ENCODE data around the gene APOBR. TPM values are rescaled to one million over a fixed set of nuclear protein-coding genes. Genes with fewer than 3 reads are reported as not detected.

The APOBR gene
- total and polyA plus RNA-seq, 2 of the 13 experiments (the other 11 are each of a cell fraction or from before 2014, with no cell fraction given) = 0.03 TPM; not detected in 1

DNA sequence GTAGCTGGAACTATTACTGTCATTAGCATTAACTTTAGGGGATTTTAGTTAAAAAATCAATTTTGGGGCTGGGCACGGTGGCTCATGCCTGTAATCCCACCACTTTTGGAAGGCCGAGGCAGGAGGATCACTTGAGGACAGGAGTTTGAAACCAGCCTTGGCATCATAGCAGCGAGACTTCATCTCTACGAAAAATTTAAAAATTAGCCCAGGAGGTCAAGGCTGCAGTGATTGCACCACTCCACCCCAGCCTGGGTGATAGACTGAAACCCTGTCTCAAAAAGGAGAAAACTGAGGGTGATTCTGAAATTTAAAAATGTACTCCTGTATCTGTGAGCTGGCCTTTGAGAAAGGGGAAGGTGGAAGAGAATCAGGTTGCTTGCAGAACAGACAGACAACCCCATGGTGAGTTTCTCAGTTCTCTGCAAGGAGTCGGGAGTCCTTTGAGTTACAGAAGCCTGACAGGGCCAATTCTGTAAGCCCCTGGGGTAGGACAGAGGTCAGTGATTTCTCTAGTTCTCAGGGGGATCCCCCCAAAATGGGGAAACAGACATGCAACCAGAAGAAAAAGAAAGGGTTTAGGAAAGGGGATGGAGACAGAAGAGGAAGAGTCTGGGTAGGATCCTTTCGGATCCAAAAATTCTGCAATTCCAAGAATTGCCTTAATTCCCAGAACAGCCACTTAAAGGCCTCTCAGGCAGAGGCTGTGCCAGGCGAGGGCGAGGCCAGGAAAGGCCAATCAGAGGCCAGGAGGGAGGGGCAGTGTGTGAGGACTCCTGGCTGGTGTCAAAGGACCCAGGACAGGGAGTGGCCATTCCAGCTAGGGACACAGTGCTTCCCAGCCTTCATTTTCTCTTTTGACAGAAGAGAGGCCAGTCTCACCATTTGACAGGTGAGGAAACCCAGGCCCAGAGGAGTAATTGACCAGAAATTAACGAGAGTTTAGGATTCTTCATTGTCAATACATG, 37.6 kb downstream of the APOBR start (continued):
- no peak for TF ChIP-seq ZSCAN29 (CRISPR knock-in tag; conservative IDR thresholded peaks at IDR 0.05)
- TF ChIP-seq ETV5 (CRISPR knock-in tag; IDR thresholded peaks at IDR 0.05; ENCODE audit: borderline replicate concordance) = 0 out of 2 replicates have a peak, but pooled peaks have one; percentile 7
- peak; percentile 64; the same call in 1 of the 2 replicates for TF ChIP-seq ZNF501 (CRISPR knock-in tag; IDR thresholded peaks at IDR 0.05)
- no peak for TF ChIP-seq ZKSCAN5 (CRISPR knock-in tag; IDR thresholded peaks at IDR 0.05)
- TF ChIP-seq, protein P1, sequence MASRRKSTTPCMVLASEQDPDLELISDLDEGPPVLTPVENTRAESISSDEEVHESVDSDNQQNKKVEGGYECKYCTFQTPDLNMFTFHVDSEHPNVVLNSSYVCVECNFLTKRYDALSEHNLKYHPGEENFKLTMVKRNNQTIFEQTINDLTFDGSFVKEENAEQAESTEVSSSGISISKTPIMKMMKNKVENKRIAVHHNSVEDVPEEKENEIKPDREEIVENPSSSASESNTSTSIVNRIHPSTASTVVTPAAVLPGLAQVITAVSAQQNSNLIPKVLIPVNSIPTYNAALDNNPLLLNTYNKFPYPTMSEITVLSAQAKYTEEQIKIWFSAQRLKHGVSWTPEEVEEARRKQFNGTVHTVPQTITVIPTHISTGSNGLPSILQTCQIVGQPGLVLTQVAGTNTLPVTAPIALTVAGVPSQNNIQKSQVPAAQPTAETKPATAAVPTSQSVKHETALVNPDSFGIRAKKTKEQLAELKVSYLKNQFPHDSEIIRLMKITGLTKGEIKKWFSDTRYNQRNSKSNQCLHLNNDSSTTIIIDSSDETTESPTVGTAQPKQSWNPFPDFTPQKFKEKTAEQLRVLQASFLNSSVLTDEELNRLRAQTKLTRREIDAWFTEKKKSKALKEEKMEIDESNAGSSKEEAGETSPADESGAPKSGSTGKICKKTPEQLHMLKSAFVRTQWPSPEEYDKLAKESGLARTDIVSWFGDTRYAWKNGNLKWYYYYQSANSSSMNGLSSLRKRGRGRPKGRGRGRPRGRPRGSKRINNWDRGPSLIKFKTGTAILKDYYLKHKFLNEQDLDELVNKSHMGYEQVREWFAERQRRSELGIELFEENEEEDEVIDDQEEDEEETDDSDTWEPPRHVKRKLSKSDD (CRISPR knock-in tag; IDR thresholded peaks at IDR 0.05; ENCODE audit: low read depth) = no peak
- TF ChIP-seq CBX5 (CRISPR knock-in tag; IDR thresholded peaks at IDR 0.05; ENCODE audit: borderline replicate concordance) = no peak
- no peak for TF ChIP-seq CREB1 (IDR thresholded peaks at IDR 0.05)
- no peak for TF ChIP-seq CREB1 (CRISPR knock-in tag; IDR thresholded peaks at IDR 0.05)
- TF ChIP-seq IRF2 (CRISPR knock-in tag; IDR thresholded peaks at IDR 0.05) = peak; percentile 62; the same call in 1 of the 2 replicates
- TF ChIP-seq GTF3A (CRISPR knock-in tag; conservative IDR thresholded peaks at IDR 0.05) = no peak
- no peak for TF ChIP-seq NPAS2 (CRISPR knock-in tag; IDR thresholded peaks at IDR 0.05; ENCODE audit: borderline replicate concordance)
- TF ChIP-seq SP1 (IDR thresholded peaks at IDR 0.05) = no peak
- peak; percentile 36; the same call in 1 of the 2 replicates for TF ChIP-seq SP1 (CRISPR knock-in tag; IDR thresholded peaks at IDR 0.05)
- no peak for TF ChIP-seq ZBTB3 (CRISPR knock-in tag; IDR thresholded peaks at IDR 0.05; ENCODE audit: borderline replicate concordance, low read depth)
- no peak; the same call in 1 of the 2 replicates for TF ChIP-seq SIN3A (IDR thresholded peaks at IDR 0.05; ENCODE audit: borderline replicate concordance, low read depth, low read length)
- no peak for TF ChIP-seq TARDBP (CRISPR knock-in tag; IDR thresholded peaks at IDR 0.05)
- no peak for TF ChIP-seq ZNF180 (CRISPR knock-in tag; IDR thresholded peaks at IDR 0.05; ENCODE audit: borderline replicate concordance, low read depth)
- TF ChIP-seq IKZF4 (CRISPR knock-in tag; IDR thresholded peaks at IDR 0.05; ENCODE audit: borderline replicate concordance, low read depth, not compliant biosample characterization) = no peak
- no peak for TF ChIP-seq ZNF3 (CRISPR knock-in tag; IDR thresholded peaks at IDR 0.05)
- TF ChIP-seq ZNF777 (CRISPR knock-in tag; IDR thresholded peaks at IDR 0.05) = no peak
- no peak for TF ChIP-seq SAFB2 (CRISPR knock-in tag; IDR thresholded peaks at IDR 0.05; ENCODE audit: borderline replicate concordance, low read depth)
- TF ChIP-seq MBNL3 (CRISPR knock-in tag; conservative IDR thresholded peaks at IDR 0.05) = no peak
- TF ChIP-seq SP5 (CRISPR knock-in tag; IDR thresholded peaks at IDR 0.05; ENCODE audit: borderline replicate concordance, low read depth) = peak; percentile 63
- TF ChIP-seq ZNF670 (CRISPR knock-in tag; IDR thresholded peaks at IDR 0.05; ENCODE audit: borderline replicate concordance) = no peak
- 0 out of 2 replicates have a peak, but pooled peaks have one; percentile 10 for TF ChIP-seq HMG20B (CRISPR knock-in tag; conservative IDR thresholded peaks at IDR 0.05)
- TF ChIP-seq U2AF2 (IDR thresholded peaks at IDR 0.05; ENCODE audit: low read depth, low read length) = no peak
- no peak for TF ChIP-seq NR2F2 (IDR thresholded peaks at IDR 0.05; ENCODE audit: borderline replicate concordance, low read depth)
- TF ChIP-seq ZNF230 (CRISPR knock-in tag; IDR thresholded peaks at IDR 0.05) = no peak
- TF ChIP-seq CEBPG (CRISPR knock-in tag; IDR thresholded peaks at IDR 0.05) = no peak
- no peak for TF ChIP-seq MYNN (CRISPR knock-in tag; IDR thresholded peaks at IDR 0.05; ENCODE audit: low read depth)
- no peak for TF ChIP-seq ZNF790 (CRISPR knock-in tag; IDR thresholded peaks at IDR 0.05; ENCODE audit: borderline replicate concordance)

Data from HepG2 (cell line).